Natural killer cell (primary cell): Measurements from ENCODE around the gene PROC. TPM values are rescaled to one million over a fixed set of nuclear protein-coding genes. Genes with fewer than 3 reads are reported as not detected.

Experiments used
- ATAC-seq, 3 donors: fragments of 150-1000 bp in 2 of 3; fragments of 200-7000 bp in 1 of 3; cut with Tn5 transposase; 1 replicate in 1 of 3; 2 replicates in 2 of 3; pipeline ENCODE4 v1.10.0; 2021; ENCODE audit warnings: mild to moderate bottlenecking in 2 of 3, moderate library complexity in 2 of 3
- DNase-seq, 2 donors: peaks; one replicate each; pipeline versions ENCODE4 v3.0.0 to v3.0.0-alpha.2; 2013 to 2021; ENCODE audit warnings: mixed read lengths in 1 of 2
- H3K27ac ChIP-seq: one replicate; pipeline ENCODE4 v1.5.1; 2013; ENCODE audit warnings: mild to moderate bottlenecking, low read length
- H3K27me3 ChIP-seq: one replicate; pipeline ENCODE4 v1.6.1; 2013; ENCODE audit warnings: low read length; ENCODE audit not compliant: control insufficient read depth, insufficient read depth
- H3K36me3 ChIP-seq: one replicate; pipeline ENCODE4 v1.6.1; 2013; ENCODE audit warnings: low read length; ENCODE audit not compliant: control insufficient read depth, insufficient read depth
- H3K4me1 ChIP-seq: one replicate; pipeline ENCODE4 v1.6.1; 2013; ENCODE audit warnings: low read length; ENCODE audit not compliant: control insufficient read depth, insufficient read depth
- H3K4me3 ChIP-seq: one replicate; pipeline ENCODE4 v1.5.1; 2013; ENCODE audit warnings: low read length
- H3K9me3 ChIP-seq: one replicate; pipeline ENCODE4 v1.6.1; 2013; ENCODE audit warnings: low read length; ENCODE audit not compliant: control insufficient read depth, insufficient read depth
- H3K27ac Mint-ChIP-seq, 2 donors: one replicate each; pipeline ENCODE4 v1.8.0; 2022; ENCODE audit warnings: mild to moderate bottlenecking in 2 of 2, mixed read lengths in 2 of 2, moderate library complexity in 1 of 2
- H3K27me3 Mint-ChIP-seq, 2 donors: one replicate each; pipeline ENCODE4 v1.8.0; 2022; ENCODE audit warnings: low read depth in 2 of 2, mixed read lengths in 2 of 2
- H3K36me3 Mint-ChIP-seq: one replicate; pipeline ENCODE4 v1.8.0; 2022; ENCODE audit warnings: mixed read lengths
- H3K4me1 Mint-ChIP-seq, 2 donors: one replicate each; pipeline ENCODE4 v1.8.0; 2022; ENCODE audit warnings: mixed read lengths in 2 of 2
- H3K4me3 Mint-ChIP-seq: one replicate; pipeline ENCODE4 v1.8.0; 2022; ENCODE audit warnings: mild to moderate bottlenecking, moderate library complexity, mixed read lengths
- H3K9me3 Mint-ChIP-seq, 2 donors: one replicate each; pipeline ENCODE4 v1.8.0; 2022; ENCODE audit warnings: mixed read lengths in 2 of 2
- CTCF ChIP-seq: fragments of 200-600 bp; IDR thresholded peaks from one replicate; pipeline ENCODE4 v1.8.0; 2022; ENCODE audit warnings: antibody characterized with exemption
- WGBS: methylation state at CpG from one replicate; pipeline ENCODE4 v1.1.7; 2013; ENCODE audit warnings: missing lambda C conversion rate; ENCODE audit not compliant: insufficient coverage; 5-methylcytosine and 5-hydroxymethylcytosine counted together
- intact Hi-C: fragments of 100-400 bp; cut with micrococcal nuclease; formaldehyde crosslinking; loops from one replicate; pipeline ENCODE4 v1.14.2; 2022
- total RNA-seq, 4 donors: library from RNA; stranded (reverse); fragments of 120-200 nt in 1 of 4; gene quantifications; one replicate each; pipeline versions ENCODE4 v1.2.3 to v1.2.4, GENCODE V29; 2013 to 2022

The PROC gene
- total RNA-seq, 3 donors from 2014 or later (not counting 1 experiment from before 2014, with no cell fraction given), result not detected

GRCh38 chr2:127400897-127401756 is 17.1 kb upstream of the PROC start:
- ATAC-seq (no peak), DNase-seq (no peak)
- H3K27ac ChIP-seq, result no peak overlapping the region
- H3K27me3 ChIP-seq, result no peaks in the 10 kb centered on the region
- H3K4me1 ChIP-seq, result no peaks in the 10 kb centered on the region
- Mint-ChIP-seq H3K27me3 (peaks cover 0 to 6% of the 10 kb centered on the region in 2 donors), H3K9me3 (no peaks in the 10 kb centered on the region), H3K4me3 (no peak overlapping the region), H3K4me1 (no peaks in the 10 kb centered on the region), H3K27ac (no peak overlapping the region), H3K36me3 (no peaks in the 10 kb centered on the region)
- 94% methylated on average over 39 of the region's 39 CpGs for WGBS
- no peaks in the 10 kb centered on the region for H3K36me3 ChIP-seq
- intact Hi-C loops, result loop anchor here (10.0 kb wide), 1 partner anchor 316 kb away; no protein-coding TSS in a partner anchor
- no peak for TF ChIP-seq CTCF
- no peak overlapping the region for H3K4me3 ChIP-seq
- H3K9me3 ChIP-seq, result no peaks in the 10 kb centered on the region

- no peak overlapping the region for H3K27ac ChIP-seq
- peak overlapping the region in 1 of 2 donors; percentile 19 for H3K27ac Mint-ChIP-seq
- no peak overlapping the region for H3K4me3 ChIP-seq
- intact Hi-C loops, result loop anchor here (10.0 kb wide), 1 partner anchor 317 kb away; no protein-coding TSS in a partner anchor
- no peaks in the 10 kb centered on the region for H3K36me3 ChIP-seq
- H3K4me3 Mint-ChIP-seq, result no peak overlapping the region
- no peak for ATAC-seq
- no peak for DNase-seq
- no peaks in the 10 kb centered on the region for H3K4me1 Mint-ChIP-seq
- no peaks in the 10 kb centered on the region for H3K27me3 ChIP-seq
- 76% methylated on average over 11 of the region's 11 CpGs for WGBS
- H3K4me1 ChIP-seq, result no peaks in the 10 kb centered on the region
- H3K9me3 ChIP-seq, result no peaks in the 10 kb centered on the region
- no peak for TF ChIP-seq CTCF
- peaks cover 0 to 6% of the 10 kb centered on the region in 2 donors for H3K27me3 Mint-ChIP-seq
- H3K36me3 Mint-ChIP-seq, result no peaks in the 10 kb centered on the region
- H3K9me3 Mint-ChIP-seq, result no peaks in the 10 kb centered on the region
These were observed 16.2 kb upstream of the PROC start for GRCh38 chr2:127401757-127402695.

GRCh38 chr2:127403460-127403859 is 14.8 kb upstream of the PROC start:
- peaks cover 0 to 4% of the 10 kb centered on the region in 2 donors for H3K4me1 Mint-ChIP-seq
- ATAC-seq (no peak), DNase-seq (no peak)
- peaks cover 0 to 6% of the 10 kb centered on the region in 2 donors for H3K27me3 Mint-ChIP-seq
- H3K9me3 ChIP-seq, result no peaks in the 10 kb centered on the region
- peak overlapping the region in 1 of 2 donors; percentile 71 for H3K27ac Mint-ChIP-seq
- no peaks in the 10 kb centered on the region for H3K36me3 ChIP-seq
- no peak overlapping the region for H3K4me3 ChIP-seq
- no peak overlapping the region for H3K4me3 Mint-ChIP-seq
- intact Hi-C loops, result loop anchor here (10.0 kb wide), 1 partner anchor 319 kb away; no protein-coding TSS in a partner anchor
- H3K9me3 Mint-ChIP-seq, result no peaks in the 10 kb centered on the region
- peaks cover 7% of the 10 kb centered on the region for H3K4me1 ChIP-seq
- 91% methylated on average over 3 of the region's 3 CpGs for WGBS
- no peak overlapping the region for H3K27ac ChIP-seq
- TF ChIP-seq CTCF, result no peak
- H3K27me3 ChIP-seq, result no peaks in the 10 kb centered on the region
- H3K36me3 Mint-ChIP-seq, result no peaks in the 10 kb centered on the region
